ENCODE measurements around the gene BTNL3. TPM values are rescaled to one million over a fixed set of nuclear protein-coding genes. Genes with fewer than 3 reads are reported as not detected.
"Not testable (repeated sequence)": the region's sequence is repeated elsewhere in the genome, so short reads cannot be mapped to it uniquely, and the experiment has no call there.

Gene BTNL3
- total RNA-seq, 1 donor from 2014 or later, result not detected

- ATAC-seq; DNase-seq (ENCODE audit: missing footprints); intact Hi-C loops (cut with DNase I): not testable (repeated sequence)
Observed at GRCh38 chr5:181014654-181015053, 26.0 kb downstream of the BTNL3 start.

GRCh38 chr5:181017448-181017847 is 28.8 kb downstream of the BTNL3 start:
- DNase-seq (ENCODE audit: missing footprints); intact Hi-C loops (cut with DNase I); ATAC-seq: not testable (repeated sequence)

GRCh38 chr5:181020688-181021087 is 32.0 kb downstream of the BTNL3 start:
- DNase-seq (ENCODE audit: missing footprints) (no peak), ATAC-seq (no peak)
- intact Hi-C loops (cut with DNase I), result no loop called here

GRCh38 chr5:181024245-181025064 is 35.8 kb downstream of the BTNL3 start:
- intact Hi-C loops (cut with DNase I), result no loop called here
- ATAC-seq, result no peak
- DNase-seq (ENCODE audit: missing footprints), result no peak

GRCh38 chr5:181027452-181028031 is 38.9 kb downstream of the BTNL3 start:
- intact Hi-C loops (cut with DNase I), result no loop called here
- DNase-seq (ENCODE audit: missing footprints) (no peak), ATAC-seq (no peak)

- ATAC-seq, result no peak
Observed at GRCh38 chr5:181028032-181028819, 39.6 kb downstream of the BTNL3 start.

GRCh38 chr5:181031716-181032115 is 43.1 kb downstream of the BTNL3 start:
- ATAC-seq (no peak), DNase-seq (ENCODE audit: missing footprints) (no peak)
- intact Hi-C loops (cut with DNase I), result no loop called here

More at GRCh38 chr5:181028032-181028819, 39.6 kb downstream of the BTNL3 start:
- DNase-seq (ENCODE audit: missing footprints), result no peak
- intact Hi-C loops (cut with DNase I), result no loop called here

- intact Hi-C loops (cut with DNase I), result no loop called here
- ATAC-seq, result no peak
- DNase-seq (ENCODE audit: missing footprints), result no peak
Observed at GRCh38 chr5:181035991-181036815, 47.6 kb downstream of the BTNL3 start.

- ATAC-seq (no peak), DNase-seq (ENCODE audit: missing footprints) (peak; percentile 43)
- intact Hi-C loops (cut with DNase I), result no loop called here
Observed at GRCh38 chr5:181036816-181037364, 48.2 kb downstream of the BTNL3 start.

GRCh38 chr5:181037365-181037861 is 48.8 kb downstream of the BTNL3 start:
- intact Hi-C loops (cut with DNase I), result no loop called here
- no peak for DNase-seq (ENCODE audit: missing footprints)
- no peak for ATAC-seq

GRCh38 chr5:181039471-181039870 is 50.8 kb downstream of the BTNL3 start:
- ATAC-seq (no peak), DNase-seq (ENCODE audit: missing footprints) (peak; percentile 33)
- intact Hi-C loops (cut with DNase I), result no loop called here

GRCh38 chr5:181039931-181040630 is 51.4 kb downstream of the BTNL3 start, which contains the start of gene BTNL9:
Gene BTNL9, plus strand, starts transcription at chr5:181040266. Its CDS starts 5,224 bp downstream, at chr5:181045490.
- intact Hi-C loops (cut with DNase I), result loop anchor here (5.0 kb wide), 1 partner anchor 238 kb away; the partner anchor contains the start of gene MGAT1
- ATAC-seq, result no peak

GRCh38 chr5:181040631-181040945 is 51.9 kb downstream of the BTNL3 start:
- DNase-seq (ENCODE audit: missing footprints) (no peak), ATAC-seq (no peak)
- intact Hi-C loops (cut with DNase I), result loop anchor here (5.0 kb wide), 1 partner anchor 238 kb away; the partner anchor contains the start of gene MGAT1

More at GRCh38 chr5:181039931-181040630, 51.4 kb downstream of the BTNL3 start, which contains the start of gene BTNL9:
- DNase-seq (ENCODE audit: missing footprints), result peak; percentile 35

- ATAC-seq (no peak), DNase-seq (ENCODE audit: missing footprints) (no peak)
- intact Hi-C loops (cut with DNase I), result loop anchor here (5.0 kb wide), 1 partner anchor 239 kb away; the partner anchor contains the start of gene MGAT1
Observed at GRCh38 chr5:181041043-181041442, 52.4 kb downstream of the BTNL3 start.

GRCh38 chr5:181042036-181042713 is 53.5 kb downstream of the BTNL3 start:
- intact Hi-C loops (cut with DNase I), result loop anchor here (5.0 kb wide), 1 partner anchor 240 kb away; the partner anchor contains the start of gene MGAT1

GRCh38 chr5:181042722-181043121 is 54.1 kb downstream of the BTNL3 start:
- intact Hi-C loops (cut with DNase I), result loop anchor here (5.0 kb wide), 1 partner anchor 240 kb away; the partner anchor contains the start of gene MGAT1
- no peak for DNase-seq (ENCODE audit: missing footprints)
- ATAC-seq, result no peak

More at GRCh38 chr5:181042036-181042713, 53.5 kb downstream of the BTNL3 start:
- DNase-seq (ENCODE audit: missing footprints) (peak; percentile 47), ATAC-seq (no peak)
